PC-3 (cell line): ENCODE data around the gene LCNL1.

Source experiments
- CTCF ChIP-seq: fragments of 300-600 bp; sonication (generic); conservative IDR thresholded peaks from 2 replicates; pipeline ENCODE4 v1.5.1; 2017; ENCODE audit warnings: antibody characterized with exemption, low read depth, mild to moderate bottlenecking, low read length
- EZH2 ChIP-seq: fragments of 300-600 bp; sonication (generic); IDR thresholded peaks from one replicate; pipeline ENCODE4 v1.6.1; 2017; ENCODE audit warnings: antibody characterized with exemption, mild to moderate bottlenecking, low read length; ENCODE audit not compliant: unreplicated experiment
- EZH2phosphoT487 ChIP-seq: fragments of 300-600 bp; sonication (generic); IDR thresholded peaks from 2 replicates; pipeline ENCODE4 v1.6.1; 2018; ENCODE audit warnings: mild to moderate bottlenecking, antibody characterized with exemption, low read length, borderline replicate concordance

- TF ChIP-seq EZH2phosphoT487 (no peak), CTCF (no peak), EZH2 (no peak)
Observed at GRCh38 chr9:136984464-136985026, 1.8 kb downstream of the LCNL1 start.
